Measurements from ENCODE around the gene MLKL.
"Not testable (repeated sequence)": the region's sequence is repeated elsewhere in the genome, so short reads cannot be mapped to it uniquely, and the experiment has no call there.

The MLKL gene

DNA sequence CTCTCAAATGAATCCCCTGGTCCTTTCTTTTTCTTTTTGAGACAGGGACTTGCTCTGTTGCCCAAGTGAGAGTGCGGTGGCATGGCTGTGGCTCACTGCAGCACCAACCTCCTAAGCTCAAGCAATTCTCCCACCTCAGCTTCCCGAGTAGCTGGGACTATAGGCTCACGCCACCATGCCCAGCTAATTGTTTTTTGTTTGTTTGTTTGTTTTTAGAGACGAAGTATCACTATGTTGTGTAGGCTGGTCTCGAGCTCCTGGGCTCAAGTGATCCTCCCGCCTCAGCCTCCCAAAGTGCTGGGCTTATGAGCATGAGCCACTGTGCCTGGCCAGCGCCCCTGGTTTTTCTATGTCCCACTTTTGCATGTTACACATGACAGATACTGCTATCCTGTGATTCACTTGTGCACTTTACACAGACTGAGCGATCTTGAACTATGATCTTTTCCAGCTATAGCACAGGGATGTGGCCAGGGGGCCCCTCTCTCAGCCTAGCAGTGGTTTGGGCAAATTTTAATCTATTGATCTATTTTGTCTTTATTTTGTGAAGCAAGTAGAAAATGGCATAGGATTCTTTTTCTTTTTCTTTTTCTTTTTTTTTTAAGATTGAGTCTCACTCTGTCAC lies 31.3 kb upstream of the MLKL start:
- no peak for DNase-seq

DNA sequence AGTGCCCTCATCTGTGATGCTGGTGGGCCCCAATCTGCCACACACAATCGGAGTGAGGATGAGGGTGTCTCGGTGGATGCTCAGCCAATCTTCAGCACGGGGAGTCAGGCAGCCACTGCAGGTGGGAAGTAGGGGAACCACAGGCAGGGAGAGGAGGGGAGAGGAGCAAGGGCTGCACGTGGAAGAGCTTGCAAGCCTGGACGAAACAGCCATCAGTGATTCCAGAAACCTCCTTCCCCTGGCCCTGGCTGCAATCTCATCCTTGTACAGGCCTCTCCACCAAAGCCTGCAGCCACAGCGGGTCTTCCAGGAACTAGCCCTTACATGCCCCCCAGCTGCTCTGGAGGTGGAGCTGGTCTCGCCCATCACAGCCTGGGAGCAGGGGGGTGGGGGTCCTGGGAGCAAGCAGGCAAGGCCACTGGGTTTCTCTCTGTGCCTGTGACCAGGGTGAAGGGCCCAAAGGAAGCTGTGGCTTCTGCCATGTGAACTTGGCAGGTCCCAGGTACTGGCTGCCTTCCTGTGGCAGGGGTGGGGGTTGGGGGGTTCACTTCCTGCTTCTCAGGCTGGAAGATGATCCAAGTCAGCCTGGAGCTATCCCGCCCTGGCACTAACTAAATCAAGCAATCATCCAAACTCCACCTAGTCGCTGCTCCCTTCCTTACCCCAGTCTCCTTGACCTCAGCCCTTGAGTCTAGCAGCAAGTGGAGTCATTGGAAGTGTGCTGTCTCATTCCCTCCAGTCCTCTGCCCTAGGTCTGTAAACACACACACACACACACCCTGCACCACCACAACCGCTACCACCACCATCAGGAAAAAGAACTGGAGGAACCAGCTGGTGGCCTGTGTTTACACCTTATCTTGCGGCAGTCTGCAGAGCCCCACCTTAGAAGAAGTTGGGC lies 29.4 kb upstream of the MLKL start:
- no peak for DNase-seq

DNA sequence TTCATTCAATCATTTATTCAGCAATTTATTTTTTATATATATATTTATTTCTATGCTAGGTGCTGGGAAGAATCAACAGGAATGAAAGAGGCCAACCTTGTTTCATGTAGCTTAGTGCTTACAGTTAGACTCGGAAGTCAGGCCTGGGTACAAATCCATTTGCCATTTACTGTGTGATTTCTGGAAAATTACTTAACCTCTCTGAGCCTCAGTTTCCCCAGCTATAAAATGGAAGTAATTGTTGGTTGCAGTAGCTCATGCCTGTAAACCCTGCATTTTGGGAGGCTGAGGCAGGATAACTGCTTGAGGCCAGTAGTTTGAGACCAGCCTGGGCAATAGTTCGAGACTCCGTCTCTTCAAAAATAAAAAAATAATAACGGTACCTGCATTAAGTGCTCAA lies 27.2 kb upstream of the MLKL start:
- no peak for DNase-seq

DNA sequence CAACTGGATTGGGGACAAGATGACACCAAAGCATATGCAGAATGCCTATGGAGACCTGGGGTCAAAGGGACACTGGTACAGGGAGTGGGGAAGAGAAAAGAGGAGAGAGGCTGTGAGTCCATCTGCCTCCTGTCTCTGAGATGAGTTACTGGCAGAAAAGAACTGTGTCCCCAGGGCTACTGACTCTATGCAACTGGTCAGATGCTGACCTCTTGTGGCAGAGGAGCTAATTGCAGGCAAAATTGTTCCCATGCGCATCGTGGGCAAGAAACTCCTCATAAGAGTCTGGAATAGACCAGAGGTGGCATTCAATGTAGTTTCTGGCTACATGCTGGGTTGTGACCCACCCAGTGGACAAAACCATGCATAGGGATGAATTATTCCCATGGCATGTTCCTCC lies 26.1 kb upstream of the MLKL start:
- DNase-seq = no peak

DNA sequence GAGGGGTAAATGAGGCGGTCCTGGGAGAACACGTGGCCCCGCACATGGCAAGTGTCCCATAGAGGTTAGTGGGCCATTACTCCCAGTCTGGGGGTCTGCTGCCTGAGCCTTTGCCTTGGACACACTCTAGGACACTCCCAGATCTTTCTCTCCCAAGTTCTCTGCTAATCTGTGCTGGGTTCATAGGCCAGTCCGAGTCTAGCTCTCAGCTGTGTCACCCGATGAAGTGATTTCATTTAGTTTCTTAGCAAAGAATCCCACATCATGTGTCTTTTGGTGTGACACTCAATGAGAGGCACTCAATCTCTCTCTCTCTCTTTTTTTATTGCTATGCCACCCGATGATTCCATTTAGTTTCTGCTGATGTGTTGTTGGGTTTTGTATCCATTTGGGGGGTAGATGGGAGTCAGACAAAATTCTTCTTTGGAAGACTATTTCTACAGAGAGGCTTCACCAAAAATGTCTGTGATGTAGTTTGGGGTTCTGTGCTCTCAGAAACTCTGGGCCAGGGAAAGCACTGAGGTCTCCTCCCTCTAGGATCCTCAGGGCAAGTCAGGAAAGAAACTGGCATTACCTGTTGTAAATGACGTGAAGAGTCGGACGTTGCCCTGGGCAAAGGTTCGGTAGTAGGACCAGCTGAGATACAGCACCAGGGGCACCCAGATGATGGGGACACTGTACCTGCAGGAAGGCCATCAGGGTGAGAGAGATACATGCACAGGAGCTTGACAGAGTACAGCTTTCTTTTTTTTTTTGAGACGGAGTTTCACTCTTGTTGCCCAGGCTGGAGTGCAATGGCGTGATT lies 25.2 kb upstream of the MLKL start:
- no peak for DNase-seq

DNA sequence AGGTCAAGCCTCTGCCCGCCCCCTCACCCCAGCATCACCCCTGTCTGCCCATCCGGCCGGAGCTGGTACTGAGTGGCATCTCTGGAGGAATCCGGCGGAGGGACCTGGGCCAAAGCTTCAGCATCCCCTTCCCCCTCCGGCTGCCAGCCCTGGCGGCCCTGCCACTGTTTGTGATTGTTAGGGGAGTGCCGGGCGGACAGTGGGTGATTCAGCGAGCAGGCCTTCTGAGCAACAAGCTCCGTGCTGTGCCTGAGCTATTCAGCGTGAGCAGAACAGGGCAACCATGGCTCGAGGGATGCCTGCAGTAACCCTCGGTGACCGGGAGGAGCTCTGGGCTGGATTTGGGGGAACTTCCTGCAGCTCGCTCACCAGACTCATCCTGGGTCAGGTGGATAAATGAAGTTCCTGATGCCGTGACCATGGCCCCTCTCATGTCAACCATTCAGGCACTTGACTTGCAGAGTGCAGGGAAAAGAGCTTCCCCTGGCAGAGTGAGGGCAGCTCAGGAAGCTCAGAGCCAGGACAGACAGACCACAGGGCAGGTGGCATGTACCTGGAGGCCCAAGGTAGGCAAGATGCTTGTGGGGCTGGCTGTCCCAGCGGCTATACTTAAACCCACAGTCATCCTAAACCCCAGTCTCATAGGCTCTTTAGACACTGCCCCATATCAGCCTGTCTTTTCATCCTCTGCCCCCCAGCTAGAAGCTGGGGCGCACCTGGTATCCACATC lies 24.3 kb upstream of the MLKL start:
- no peak for DNase-seq

DNA sequence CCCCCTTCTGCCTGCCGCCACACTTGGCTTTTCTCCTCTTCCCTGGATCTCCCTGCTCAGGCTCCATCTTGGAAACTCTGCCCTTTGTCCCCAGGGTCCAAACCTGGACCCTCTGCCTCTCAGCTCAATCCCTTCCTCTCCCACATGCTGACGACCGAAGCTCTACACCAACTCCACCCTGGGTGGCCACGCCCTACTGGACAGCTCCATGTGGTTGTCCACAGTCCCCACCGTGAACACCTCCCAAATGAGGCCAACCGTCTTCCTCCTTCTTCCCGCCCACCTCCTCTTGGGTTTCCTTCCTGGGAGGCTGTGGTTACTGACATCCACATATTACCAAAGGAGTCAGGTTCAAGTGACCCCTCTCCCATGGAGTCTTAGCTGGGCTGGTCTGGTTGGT lies 22.6 kb upstream of the MLKL start:
- DNase-seq = no peak

DNA sequence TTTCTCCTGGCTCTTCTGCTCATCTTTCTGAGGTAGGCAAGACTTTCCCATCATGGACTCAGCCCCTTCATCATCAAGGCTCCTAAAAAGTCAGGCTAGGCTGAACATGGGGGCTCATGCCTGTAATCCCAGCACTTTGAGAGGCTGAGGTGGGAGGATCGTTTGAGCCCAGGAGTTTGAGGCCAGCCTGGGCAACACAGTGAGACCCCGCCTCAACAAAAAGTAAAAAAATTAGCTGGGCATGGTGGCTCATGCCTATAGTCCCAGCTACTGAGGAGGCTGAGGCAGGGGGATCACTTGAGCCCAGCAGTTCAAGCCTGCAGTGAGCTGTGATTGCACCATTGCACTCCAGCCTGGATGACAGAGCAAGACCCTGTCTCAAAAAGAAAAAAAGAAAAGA lies 21.5 kb upstream of the MLKL start:
- not testable (repeated sequence) for DNase-seq

DNA sequence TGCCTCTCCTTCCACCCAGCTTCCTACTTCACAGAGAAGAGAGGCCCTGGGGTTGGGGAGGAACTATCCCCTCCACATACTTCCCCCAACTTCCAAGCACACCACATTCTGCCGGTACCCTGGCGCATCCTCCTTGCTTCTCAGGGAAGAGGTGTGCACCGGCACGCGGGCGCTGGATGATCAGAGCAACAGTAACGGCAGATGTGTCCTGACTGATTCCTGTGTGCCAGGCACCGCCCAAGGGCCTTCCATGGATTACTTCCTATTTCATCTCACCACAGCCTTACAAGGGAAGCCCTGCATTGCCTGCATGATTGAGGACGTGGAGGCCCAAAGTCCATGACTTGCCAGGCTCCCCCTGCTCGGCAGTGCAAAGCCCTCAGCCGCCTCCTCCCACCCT lies 21.1 kb upstream of the MLKL start:
- no peak for DNase-seq

DNA sequence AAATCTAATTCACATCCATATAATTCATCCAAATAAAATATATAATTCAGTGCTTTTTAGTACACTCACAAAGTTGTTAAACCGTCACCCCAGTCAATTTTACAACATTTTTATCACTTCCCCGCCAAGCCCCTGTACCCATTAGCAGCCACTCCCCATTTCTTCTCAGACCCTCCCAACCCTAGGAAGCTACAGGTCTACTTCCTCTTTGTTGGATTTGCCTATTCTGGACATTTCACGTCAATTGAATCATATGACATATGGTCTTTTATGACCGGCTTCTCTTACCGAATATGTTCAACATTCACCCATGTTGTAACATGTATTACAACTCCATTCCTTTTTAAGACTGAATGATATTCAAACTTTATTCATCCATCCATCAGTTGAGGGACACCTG lies 19.9 kb upstream of the MLKL start:
- DNase-seq = no peak

DNA sequence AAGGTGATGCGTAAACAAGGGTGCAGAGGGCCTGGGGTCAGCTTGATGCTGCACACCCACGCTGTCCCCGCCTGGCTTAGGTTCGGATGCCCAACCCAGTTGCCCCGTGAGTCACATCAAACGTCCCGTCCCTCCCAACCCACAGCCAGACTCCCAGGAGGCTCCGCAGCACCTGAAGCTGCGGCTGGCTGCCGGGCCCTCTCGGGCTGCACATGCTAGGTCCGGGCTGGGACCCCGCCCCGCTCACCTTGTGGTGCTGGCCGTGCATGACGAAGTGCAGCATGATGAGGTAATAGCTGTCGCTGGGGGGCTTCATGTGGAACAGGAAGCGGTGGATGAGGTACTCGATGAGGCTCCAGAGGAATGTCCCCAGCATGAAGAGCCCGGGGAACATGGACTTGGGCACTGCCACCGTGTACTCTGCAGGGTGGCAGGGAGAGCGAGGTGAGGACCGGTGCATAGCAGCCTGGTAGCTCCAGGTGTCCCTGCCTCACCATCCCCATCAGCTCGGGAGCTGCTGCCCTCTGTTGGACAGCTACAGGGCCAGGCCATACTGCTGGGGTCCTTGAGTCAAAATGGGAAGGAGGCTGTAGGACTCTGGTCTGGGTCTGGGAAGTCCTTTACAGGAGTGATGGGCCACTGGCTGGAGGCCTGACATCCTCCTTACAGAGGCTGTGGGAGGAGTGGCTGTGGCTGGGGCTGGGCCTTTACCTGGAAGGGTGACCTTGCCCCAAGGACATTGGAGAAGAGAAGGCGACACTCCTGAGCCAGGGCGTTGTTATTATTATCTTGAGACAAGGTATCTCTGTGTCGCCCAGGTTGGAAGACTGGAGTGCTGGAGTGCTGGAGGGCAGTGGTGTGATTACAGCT lies 18.3 kb upstream of the MLKL start:
- no peak for DNase-seq

DNA sequence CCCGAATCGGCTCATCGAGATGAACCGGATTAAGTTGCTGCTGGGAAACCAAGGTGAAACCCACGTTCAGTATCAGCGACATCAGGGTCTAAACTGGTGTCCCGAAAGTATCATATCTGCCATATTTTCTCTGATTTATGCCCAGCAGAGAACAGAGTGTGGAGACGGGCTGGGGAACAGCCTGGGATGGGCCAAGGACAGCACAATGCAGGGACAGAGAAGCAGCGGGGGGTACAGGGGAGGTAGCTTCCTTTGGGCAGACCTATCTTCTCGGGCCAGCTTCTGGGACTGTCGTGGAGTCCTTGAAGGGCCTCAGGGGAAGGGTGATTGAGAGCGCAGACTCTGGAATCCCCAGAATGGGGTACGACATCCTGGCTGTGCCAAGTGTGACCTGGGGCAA lies 17.5 kb upstream of the MLKL start:
- no peak for DNase-seq

DNA sequence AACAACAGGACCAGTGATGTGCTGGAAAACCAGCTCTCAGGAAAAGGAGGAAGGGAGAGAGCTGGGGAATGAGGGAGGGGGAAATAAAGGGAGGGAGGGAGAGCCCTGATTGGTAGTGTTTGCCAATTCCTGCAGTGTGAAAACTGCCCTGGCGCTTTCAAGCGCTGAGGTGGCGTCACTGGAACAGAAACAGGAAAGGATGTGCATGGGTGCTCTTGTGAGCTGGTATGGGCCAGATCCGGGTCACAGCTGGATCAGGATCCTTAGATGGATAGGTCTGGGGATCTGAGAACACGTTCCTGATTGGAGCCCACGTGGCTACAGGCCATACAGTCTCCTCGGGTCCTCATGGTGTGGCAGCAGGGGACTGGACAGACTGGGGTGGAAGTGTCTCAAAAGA lies 16.7 kb upstream of the MLKL start:
- no peak for DNase-seq

DNA sequence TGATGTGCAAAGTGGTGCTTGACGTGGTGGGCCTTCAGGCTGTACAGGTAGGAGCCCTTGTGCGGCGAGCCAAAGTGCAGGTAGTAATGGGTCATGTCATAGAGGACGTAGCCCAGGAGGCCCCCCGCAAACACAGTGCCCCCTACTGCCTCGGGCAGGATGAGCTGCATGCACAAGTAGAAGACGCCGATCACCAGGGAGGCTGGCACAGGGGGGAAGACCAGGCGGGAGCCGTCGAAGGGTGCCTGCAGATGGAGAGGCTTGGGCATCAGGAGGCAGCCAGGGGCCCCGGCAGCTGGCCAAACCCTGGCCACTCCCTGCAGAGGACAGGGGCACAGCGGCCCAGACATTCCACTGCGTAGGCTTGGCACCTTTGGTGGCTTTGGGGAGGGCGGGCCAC lies 15.7 kb upstream of the MLKL start:
- DNase-seq = no peak

DNA sequence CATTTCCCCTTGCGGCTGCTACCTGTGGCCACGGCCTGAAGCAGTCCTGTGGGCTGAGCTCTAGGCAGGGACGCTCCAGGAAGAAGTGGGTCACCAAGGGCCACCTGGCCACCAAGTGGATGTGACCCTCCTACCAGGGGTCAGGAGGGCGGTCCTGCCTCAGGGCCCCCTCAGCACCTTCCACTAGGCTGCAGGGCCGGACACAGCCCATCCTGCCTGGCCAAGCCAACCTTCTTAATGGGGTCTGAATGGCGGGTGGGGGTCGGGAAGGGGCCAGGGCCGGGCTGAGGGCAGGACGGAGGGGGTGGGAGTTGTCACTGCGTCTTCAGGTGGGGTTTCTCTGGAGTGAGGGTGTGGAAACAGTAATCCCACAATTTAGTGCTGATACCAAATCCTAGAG lies 13.2 kb upstream of the MLKL start:
- DNase-seq = no peak

DNA sequence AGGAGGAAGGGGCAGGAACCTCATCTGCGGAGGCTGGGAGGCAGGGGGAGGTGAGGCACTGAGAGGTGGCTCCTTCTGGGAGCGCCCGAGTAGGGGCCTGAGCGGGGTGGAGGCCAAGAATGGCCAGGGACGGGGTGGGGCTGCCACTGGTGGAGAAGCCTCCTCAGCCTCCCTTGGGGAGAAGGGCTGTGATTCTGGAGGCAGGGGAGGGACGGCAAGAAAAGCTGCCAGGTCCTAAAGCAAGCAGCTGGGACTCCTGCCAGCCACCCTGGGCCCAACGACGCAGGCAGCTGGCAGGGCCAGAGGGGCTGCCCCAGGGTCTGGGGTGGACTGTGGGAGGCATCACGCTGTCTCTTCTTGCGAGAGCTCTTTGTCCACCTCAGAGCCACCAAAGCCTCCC lies 12.7 kb upstream of the MLKL start:
- DNase-seq = no peak

DNA sequence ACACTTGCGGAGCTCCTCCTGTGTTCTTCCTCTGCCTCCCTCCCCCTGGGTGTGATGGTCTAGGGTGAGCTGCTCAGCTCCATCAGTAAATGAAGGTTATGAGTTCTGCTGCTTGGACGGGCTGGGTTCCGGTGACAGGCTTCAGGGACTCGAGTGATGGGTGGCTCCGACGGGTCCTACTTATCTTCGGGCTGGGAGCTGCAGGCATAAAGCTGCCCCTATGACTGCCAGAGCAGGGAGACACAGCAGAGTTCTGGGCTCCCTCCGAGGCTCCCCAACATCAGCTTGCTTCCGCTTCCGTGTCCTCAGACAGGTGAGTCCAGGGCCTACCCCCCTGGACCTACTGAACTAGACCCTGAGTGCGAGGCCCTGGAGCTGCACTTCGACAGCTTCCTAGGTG lies 11.3 kb upstream of the MLKL start:
- DNase-seq = no peak

DNA sequence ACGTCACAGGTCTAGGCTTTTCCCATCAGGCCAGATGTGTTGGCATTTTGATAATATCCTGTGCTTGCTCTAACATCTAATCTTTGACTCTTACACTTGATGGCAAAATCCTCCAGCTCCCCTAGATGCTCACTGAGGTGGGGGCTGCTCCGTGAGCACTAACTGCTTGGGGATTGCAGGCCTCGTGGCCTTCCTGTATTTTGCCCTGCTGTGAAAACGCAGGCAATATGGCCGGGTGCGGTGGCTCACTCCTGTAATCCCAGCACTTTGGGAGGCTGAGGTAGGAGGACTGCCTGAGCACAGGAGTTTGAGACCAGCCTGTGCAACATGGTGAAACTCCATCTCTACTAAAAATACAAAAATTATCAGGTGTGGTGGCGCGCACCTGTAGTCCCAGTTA lies 9.7 kb upstream of the MLKL start:
- no peak for DNase-seq

DNA sequence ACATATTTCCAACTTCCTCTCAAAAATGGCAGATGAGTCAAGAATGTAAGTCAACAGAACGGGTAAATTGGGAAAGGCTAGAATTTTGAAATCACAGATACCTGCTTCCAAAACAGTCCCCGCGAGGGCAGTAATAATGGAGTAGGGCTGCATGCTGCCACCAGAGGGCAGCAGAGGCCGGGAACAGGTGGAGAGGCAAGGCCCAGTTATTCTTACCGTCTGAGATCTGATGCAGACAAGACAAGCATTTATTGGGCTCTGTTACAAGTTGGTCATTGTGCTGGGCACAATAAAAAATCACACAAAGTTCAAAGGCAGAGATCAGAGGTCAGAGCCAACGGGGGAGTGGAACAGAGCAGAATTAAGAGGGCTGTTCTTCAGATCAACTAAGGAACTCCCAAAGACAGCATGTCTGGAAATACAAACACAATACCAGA lies 8.8 kb upstream of the MLKL start:
- peak; percentile 65 for DNase-seq

DNA sequence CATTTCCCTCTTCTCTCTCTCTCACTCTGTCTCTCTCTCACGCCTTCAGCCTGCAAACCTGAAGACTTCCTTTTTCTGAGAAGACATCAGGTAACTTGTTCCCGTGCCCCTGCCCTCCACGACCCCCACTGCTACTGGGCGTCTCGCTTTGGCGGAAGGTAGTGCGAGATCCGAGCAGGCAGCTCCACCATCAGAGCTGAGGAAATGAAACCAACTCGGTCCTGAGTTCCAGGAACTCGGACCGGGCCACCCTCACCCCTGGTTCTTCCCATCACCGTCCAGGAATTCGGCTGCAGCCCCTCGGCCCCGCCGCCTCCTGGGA lies 585 bp downstream of the MLKL start:
- DNase-seq = no peak

DNA sequence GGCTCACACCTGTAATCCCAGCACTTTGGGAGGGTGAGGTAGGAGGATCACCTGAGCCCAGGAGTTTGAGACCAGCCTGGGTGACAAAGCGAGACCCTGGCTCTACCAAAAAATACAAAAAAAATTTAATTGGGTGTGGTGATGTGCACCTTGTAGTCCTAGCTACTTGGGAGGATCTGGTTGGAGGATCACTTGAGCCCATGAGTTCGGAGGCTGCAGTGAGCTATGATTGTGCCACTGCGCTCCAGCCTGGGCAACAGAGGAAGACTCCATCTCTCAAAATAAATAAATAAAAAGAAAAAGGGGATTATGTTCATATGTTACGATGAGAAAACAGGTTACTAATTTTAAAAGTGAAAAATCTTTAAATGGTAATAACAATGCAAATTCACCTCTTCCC lies 996 bp downstream of the MLKL start:
- no peak for DNase-seq

DNA sequence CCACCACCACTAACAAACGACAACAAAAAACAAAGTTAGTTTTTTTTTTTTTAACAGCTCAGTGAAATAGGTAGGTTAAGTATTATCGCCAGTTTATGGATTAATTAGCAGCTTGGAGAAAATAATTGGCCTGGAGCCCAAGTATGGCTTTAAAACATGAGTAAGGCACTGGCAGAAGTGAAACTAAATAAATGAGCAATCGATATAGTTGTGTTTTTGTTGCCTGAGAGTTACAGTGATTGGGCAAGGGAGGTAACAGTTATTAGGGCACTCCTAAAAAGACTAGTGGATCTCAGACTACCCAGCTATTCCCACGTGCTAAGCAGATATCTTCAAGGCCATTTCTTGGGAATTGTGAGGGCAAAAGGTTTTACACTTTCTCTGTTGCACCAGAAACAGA lies 2.4 kb downstream of the MLKL start:
- DNase-seq = no peak

Data from NCI-H1092 (cell line).